ENCODE measurements around the gene TNPO1.
"Not testable (repeated sequence)": the region's sequence is repeated elsewhere in the genome, so short reads cannot be mapped to it uniquely, and the experiment has no call there.

TNPO1 gene

DNA sequence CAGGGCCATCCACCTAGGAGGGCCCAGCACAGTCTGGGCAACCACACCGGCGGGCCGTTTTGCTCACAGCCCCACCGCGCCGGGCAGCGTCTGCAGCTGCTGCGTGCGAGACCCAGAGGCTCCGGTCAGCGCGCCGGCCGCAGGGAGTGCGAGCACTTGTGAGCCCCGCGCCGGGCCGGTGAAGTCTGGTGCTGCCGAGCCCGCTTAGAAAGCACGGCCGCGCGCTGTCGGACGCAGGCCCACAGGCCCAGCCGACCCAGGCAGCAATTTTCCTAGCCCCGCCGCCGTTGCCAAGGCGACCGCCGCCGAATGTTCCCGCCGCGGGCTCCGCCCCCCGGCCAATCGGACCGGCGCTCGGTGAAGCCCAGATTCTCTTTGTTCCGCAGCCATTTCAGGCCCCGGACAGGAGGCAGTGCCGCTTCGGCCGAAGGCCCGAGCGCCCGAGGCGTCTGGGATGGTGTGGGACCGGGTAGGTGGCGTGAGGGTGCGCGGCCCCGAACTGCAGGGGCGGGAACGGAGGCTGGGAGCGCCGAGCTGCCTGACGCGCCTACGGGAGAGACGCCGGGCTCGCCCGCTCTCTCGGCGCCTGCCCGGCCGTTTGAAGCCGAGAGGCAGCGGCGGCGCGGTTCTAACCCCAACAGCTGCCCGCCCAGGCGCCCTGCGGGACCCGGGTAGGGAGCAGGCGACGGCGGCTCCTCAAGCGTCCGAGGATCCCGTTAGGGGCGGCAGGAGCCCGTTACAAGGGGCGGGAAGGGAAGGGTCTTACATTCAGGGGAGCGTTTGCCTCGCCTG lies at the start of gene TNPO1:
Gene TNPO1, plus strand, starts transcription at position 378 of the 792 bp plus-strand sequence. Its CDS starts 77 bp downstream, at position 455.
- peak; percentile 93 for DNase-seq

GRCh38 chr5:72767289-72768010 lies 49.0 kb upstream of the TNPO1 start:
- no peak for DNase-seq

DNA sequence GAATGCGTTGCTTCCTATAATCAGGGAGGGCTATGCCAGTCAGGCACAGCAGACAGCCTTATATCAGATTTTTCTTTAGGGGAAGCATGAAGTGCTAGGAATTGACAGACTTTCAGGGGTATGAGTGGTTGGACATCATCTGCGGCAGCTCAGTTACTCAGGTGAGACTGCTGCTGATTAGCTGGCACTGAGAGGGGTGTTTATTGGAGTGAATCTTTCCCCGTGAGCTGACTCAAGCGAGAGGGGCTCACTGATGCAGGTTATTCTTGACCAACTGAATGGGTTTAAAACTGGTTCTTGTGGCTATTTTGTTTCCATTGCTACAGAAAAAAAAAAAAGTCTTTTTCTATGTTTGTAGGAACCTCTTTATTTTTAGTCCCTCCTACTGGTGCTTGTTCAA lies 46.2 kb upstream of the TNPO1 start:
- DNase-seq = no peak

GRCh38 chr5:72776684-72777083 lies 39.8 kb upstream of the TNPO1 start:
- no peak for DNase-seq

GRCh38 chr5:72779520-72779919 lies 36.9 kb upstream of the TNPO1 start:
- DNase-seq = no peak

DNA sequence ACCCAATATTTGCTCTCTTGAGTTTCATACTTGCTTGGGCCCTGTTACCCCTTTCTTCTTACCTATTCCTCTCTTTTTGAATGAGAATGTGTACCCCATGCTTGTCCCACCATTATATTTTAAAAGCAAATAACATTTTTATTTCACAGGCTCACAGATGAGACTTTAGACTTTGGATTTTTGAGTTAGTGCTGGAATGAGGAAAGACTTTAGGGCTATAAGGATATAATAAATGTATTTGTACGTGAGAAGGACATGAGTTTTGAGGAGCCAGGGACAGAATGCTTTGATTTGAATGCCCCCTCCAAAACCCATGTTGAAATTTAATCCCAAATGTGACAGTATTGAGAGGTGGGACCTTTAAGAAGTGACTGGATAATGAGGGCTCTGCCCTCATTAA lies 33.1 kb upstream of the TNPO1 start:
- DNase-seq = no peak

- no peak for DNase-seq
Measured at GRCh38 chr5:72784129-72784528, 32.3 kb upstream of the TNPO1 start.

DNA sequence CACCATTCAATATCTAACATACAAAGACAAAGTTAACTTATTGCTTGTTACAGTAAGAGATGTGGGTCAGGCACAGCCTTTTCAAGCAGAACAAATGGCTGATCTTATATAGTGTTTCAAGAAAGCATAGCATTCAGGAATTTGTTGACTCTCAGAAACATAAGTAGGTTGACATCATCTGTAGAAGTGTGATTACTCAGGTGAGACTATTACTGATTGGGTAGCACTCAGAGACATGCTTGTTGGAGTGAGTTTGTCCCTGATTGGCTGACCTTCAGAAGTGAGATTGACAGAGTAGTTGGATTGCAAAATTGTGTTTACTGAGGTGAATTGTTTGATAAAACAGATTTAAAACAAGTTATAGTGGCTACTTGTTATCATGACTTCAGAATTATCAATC lies 30.7 kb upstream of the TNPO1 start:
- DNase-seq = no peak

GRCh38 chr5:72786676-72787075 lies 29.8 kb upstream of the TNPO1 start:
- DNase-seq = no peak

- DNase-seq = no peak
Measured at GRCh38 chr5:72788866-72789505, 27.5 kb upstream of the TNPO1 start.

- no peak for DNase-seq
Measured at GRCh38 chr5:72790186-72790585, 26.3 kb upstream of the TNPO1 start.

DNA sequence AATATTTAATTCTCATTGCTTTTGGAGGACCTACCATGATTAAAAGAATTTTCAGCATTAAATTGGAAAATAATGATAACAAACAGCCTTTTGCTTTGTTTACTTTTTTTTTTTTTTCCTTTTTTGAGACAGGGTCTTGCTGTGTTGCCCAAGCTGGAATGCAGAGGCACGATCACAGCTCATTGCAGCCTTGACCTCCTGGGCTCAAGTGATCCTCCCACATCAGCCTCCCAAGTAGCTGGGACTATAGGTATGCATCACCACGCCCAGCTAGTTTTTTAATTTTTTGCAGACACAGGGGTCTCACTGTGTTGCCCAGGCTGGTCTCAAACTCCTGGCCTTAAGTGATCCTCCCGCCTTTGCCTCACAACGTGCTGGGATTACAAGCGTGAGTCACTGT lies 23.8 kb upstream of the TNPO1 start:
- DNase-seq = not testable (repeated sequence)

DNA sequence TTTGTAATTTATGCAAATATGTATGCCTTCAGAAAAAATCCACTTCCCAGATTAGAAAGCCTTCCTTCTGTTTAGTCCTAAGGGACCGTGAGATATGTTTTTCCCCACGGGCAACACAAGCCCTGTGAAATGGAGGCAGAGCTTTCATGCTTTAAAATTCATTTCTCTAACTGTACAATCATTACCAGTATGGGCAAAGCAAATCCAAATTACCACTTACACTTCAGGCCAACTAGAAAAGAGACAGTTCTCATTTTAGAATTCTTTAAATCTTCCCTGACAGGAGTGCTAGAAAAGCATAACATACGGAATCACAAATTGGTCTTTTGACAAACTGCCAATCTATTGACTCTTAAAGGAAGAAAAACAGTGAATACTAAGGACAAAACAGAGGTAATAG lies 20.5 kb upstream of the TNPO1 start:
- DNase-seq = no peak

- no peak for DNase-seq
Measured at GRCh38 chr5:72799721-72800120, 16.7 kb upstream of the TNPO1 start.

- DNase-seq = not testable (repeated sequence)
Measured at GRCh38 chr5:72808637-72809036, 7.8 kb upstream of the TNPO1 start.

GRCh38 chr5:72811849-72812248 lies 4.6 kb upstream of the TNPO1 start:
- DNase-seq = no peak

GRCh38 chr5:72812488-72812887 lies 4.0 kb upstream of the TNPO1 start:
- DNase-seq = no peak

DNA sequence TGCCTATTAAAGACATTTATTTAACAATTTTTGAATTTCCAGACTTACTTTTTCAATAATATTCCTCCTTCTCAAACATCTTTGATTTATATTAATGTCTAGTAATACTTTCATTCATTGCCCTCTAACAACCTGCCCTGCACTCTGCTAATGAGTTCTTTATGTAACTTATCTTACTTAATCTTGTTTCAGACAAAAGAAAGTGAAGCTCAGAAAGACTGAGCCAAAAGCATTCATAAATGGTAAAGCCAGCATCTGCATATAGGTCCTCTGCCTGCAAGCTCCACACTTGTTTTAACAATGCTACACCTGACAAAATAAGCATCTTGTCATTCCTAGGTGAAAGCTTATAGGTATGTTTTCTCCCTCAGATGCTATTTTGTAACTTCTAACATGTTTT lies 2.4 kb upstream of the TNPO1 start:
- no peak for DNase-seq

DNA sequence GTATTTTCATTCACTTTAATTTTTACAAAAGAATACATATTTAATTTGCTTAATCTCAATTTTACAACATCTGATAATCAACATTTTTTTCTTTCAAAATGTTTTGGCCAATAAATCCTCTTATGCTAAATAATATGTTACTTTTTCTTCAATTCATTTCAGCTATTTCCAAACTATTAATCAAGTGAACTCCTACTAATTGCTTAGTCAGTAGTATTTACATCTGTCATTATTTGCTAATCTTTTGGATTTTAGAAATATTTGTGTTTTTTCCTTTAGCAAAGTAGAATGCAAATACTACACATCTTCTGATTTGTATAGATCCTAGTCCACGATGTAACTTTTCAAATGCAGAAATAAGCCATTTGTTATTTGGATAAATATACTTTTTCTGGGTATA lies 1.6 kb upstream of the TNPO1 start:
- DNase-seq = no peak

- peak; percentile 51 for DNase-seq
Measured at GRCh38 chr5:72815580-72816283, 729 bp upstream of the TNPO1 start.

- peak; percentile 59 for DNase-seq
Measured at GRCh38 chr5:72817076-72817481, 618 bp downstream of the TNPO1 start.

GRCh38 chr5:72817671-72818266 lies 1.3 kb downstream of the TNPO1 start:
- DNase-seq = no peak
